Measurements from ENCODE around the gene OGFOD2.

GRCh38 chr12:122984612-122985337, 9.7 kb downstream of the OGFOD2 start:
- TF ChIP-seq CTCF (IDR thresholded peaks at IDR 0.05) (no peak), POLR2A (IDR thresholded peaks at IDR 0.05) (no peak)
